Activated CD8-positive, alpha-beta memory T cell treated with anti-CD3 and anti-CD28 coated beads, Interleukin-2, amount 10 ng/mL, durations not matched to agents 7 days and 5 days (primary cell): Measurements from ENCODE around the gene MMP1. TPM values are rescaled to one million over a fixed set of nuclear protein-coding genes. Genes with fewer than 3 reads are reported as not detected.

ENCODE experiments used
- ATAC-seq: fragments of 150-1000 bp; cut with Tn5 transposase; one replicate; pipeline ENCODE4 v1.10.0; 2021; ENCODE audit warnings: moderate library complexity
- CTCF ChIA-PET: fragments of 350-600 bp; sonication (Branson Sonifier 250); formaldehyde crosslinking; loops from one replicate; lab custom pipeline; 2021; ENCODE audit warnings: antibody characterized with exemption; lab: Charles Lee
- DNase-seq: peaks from one replicate; pipeline ENCODE4 v3.0.0-alpha.2; 2020
- H3K27ac Mint-ChIP-seq: one replicate; pipeline ENCODE4 v1.8.0; 2021; ENCODE audit warnings: mild to moderate bottlenecking, mixed read lengths
- H3K27me3 Mint-ChIP-seq: one replicate; pipeline ENCODE4 v1.8.0; 2021; ENCODE audit warnings: mixed read lengths
- H3K36me3 Mint-ChIP-seq: one replicate; pipeline ENCODE4 v1.8.0; 2021; ENCODE audit warnings: mild to moderate bottlenecking, mixed read lengths
- H3K4me1 Mint-ChIP-seq: one replicate; pipeline ENCODE4 v1.8.0; 2021; ENCODE audit warnings: mixed read lengths
- H3K4me3 Mint-ChIP-seq: one replicate; pipeline ENCODE4 v1.8.0; 2021; ENCODE audit warnings: mild to moderate bottlenecking, moderate library complexity, mixed read lengths
- H3K9me3 Mint-ChIP-seq: one replicate; pipeline ENCODE4 v1.8.0; 2022; ENCODE audit warnings: low read depth, mixed read lengths
- total RNA-seq, 2 experiments: library from RNA; stranded (reverse); gene quantifications; one replicate each; pipeline ENCODE4 v1.2.3, GENCODE V29; 2021

Gene MMP1
- total RNA-seq, 2 experiments from 2014 or later, result not detected

DNA sequence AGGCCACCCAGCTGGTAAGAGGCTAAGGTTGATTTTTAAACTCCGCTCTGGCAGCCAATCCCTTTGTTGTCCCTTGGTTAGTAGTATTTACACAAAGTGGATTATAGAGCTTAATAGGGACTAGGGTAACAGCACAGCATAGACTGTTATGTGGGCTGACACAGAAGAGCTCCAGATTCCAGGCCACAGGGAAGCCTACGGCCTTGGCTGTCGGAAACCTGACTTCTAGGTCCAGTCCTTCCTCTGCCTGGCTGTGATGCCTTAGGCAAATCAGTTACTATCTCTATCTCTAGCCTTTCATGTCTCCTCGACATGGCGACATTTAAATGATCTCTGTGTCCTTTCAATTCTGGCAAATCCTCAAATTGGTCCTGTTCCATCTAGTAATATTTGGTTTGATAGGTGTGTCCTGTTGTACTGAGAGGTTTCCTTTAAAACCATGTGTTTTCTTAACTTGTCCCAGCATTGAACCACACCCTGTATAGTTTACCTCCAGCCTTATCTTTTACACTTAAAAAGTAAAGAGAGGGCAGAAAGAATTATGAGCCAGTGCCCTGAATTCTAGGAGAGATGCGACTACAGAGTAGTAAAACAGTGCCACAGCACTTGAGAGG is 4.2 kb downstream of the MMP1 start:
- Mint-ChIP-seq H3K9me3 (no peaks in the 10 kb centered on the region), H3K36me3 (no peaks in the 10 kb centered on the region), H3K27me3 (no peaks in the 10 kb centered on the region), H3K4me3 (no peak overlapping the region), H3K4me1 (no peaks in the 10 kb centered on the region), H3K27ac (no peak overlapping the region)
- ATAC-seq (no peak), DNase-seq (no peak)
- CTCF ChIA-PET, result no interaction called here

DNA sequence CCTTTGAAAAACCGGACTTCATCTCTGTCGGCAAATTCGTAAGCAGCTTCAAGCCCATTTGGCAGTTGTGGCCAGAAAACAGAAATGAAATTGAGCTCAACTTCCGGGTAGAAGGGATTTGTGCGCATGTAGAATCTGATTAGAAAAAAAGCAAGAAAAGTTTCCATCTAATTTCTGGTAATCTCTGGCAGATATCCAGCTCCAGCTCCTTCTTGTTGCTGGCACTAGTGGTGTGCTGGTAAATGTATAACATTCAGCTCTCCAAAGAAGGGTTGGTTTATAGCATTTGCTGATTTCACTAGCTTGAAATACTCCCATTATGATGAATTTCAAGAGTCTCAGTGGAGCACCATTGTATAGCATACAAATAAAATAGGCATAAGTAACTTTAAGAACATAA is 5.4 kb downstream of the MMP1 start:
- ATAC-seq (no peak), DNase-seq (no peak)
- H3K36me3 Mint-ChIP-seq, result no peaks in the 10 kb centered on the region
- no peak overlapping the region for H3K4me3 Mint-ChIP-seq
- H3K27ac Mint-ChIP-seq, result no peak overlapping the region
- CTCF ChIA-PET, result interaction anchor here (1.1 kb wide), 1 partner anchor 31 kb away, joined by 6 read pairs; no protein-coding TSS in a partner anchor
- no peaks in the 10 kb centered on the region for H3K27me3 Mint-ChIP-seq
- H3K9me3 Mint-ChIP-seq, result no peaks in the 10 kb centered on the region
- no peaks in the 10 kb centered on the region for H3K4me1 Mint-ChIP-seq

DNA sequence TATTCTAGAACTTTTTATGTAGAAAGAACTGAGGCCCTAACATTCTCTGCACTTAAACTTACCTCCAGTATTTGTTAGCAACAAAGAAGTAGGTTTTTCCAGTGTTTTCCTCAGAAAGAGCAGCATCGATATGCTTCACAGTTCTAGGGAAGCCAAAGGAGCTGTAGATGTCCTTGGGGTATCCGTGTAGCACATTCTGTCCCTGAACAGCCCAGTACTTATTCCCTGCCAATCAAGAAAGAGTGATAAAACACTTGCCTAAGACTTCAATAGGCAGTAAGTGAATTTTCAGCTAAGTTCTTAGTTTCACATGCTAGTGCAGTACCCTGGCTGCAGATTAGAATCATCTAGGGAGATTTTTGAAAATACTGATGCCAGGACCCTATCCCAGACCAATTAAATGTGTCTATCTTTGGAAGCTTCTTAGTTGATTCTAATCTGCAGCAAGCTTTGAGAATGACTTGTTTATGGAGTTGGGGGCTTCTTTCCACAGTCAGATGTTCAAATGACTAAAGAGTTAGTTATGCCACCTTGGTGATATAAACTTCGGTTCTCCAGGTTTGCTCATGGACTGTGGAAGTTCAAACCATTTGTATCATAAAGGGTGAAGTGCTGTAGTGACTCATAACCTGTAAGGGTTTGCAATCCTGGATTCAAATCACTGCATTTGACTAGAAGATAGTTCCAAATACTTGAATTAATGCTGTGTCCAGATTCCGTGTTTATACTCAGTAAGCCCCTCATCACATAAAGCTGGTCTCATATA is 6.5 kb downstream of the MMP1 start:
- CTCF ChIA-PET, result no interaction called here
- Mint-ChIP-seq H3K4me3 (no peak overlapping the region), H3K4me1 (no peaks in the 10 kb centered on the region), H3K27me3 (no peaks in the 10 kb centered on the region), H3K9me3 (no peaks in the 10 kb centered on the region), H3K27ac (no peak overlapping the region), H3K36me3 (no peaks in the 10 kb centered on the region)
- DNase-seq, result no peak
- ATAC-seq, result no peak

DNA sequence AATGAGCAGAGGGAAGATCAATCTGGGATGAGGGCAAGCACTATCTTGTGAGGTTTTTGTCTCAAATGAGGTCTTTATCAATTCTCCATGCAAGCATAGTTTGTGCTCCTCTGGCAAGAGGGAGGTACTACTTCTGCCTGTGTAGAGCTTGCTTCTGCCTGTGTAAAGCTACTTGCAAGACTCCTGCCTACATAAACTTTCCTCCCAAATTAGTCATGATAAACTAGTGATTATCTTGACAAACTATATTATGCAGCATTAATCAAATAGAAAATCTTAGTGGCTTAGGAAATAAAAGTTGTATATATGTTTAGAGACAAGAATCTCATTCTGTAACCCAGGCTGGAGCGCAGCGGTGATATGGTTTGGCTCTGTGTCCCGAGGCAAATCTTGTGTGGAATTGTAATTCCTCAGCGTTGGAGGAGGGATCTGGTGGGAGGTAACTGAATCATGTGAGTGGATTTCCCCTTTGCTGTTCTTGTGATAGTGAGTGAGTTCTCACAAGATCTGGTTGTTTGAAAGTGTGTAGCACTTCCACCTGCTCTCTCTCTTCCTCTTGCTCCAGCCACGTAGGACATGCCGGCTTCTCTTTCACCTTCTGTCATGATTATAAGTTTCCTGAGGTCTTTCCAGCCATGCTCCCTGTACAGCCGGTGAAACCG is 9.5 kb downstream of the MMP1 start:
- no peak for DNase-seq
- Mint-ChIP-seq H3K4me3 (no peak overlapping the region), H3K9me3 (no peaks in the 10 kb centered on the region), H3K27me3 (no peaks in the 10 kb centered on the region), H3K27ac (no peak overlapping the region), H3K36me3 (no peaks in the 10 kb centered on the region), H3K4me1 (no peaks in the 10 kb centered on the region)
- ATAC-seq, result no peak
- CTCF ChIA-PET, result no interaction called here

DNA sequence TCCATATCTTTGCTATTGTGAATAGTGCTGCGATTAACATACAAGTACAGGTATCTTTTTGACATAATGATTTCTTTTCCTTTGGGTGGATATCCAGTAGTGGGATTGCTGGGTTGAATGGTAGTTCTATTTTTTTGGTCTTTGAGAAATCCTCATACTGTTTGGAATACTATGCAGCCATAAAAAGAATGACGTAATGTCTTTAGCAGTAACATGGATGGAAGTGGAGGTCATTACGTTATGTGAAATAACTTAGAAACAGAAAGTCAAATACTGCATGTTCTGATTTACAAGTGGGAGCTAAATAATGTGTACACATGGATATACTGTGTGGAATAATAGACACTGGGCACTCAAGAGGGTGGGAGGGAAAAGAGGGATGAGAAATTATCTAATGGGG is 13.6 kb downstream of the MMP1 start:
- H3K27ac Mint-ChIP-seq, result no peak overlapping the region
- H3K36me3 Mint-ChIP-seq, result no peaks in the 10 kb centered on the region
- peaks cover 13% of the 10 kb centered on the region for H3K27me3 Mint-ChIP-seq
- DNase-seq, result no peak
- CTCF ChIA-PET, result no interaction called here
- ATAC-seq, result no peak
- H3K9me3 Mint-ChIP-seq, result no peaks in the 10 kb centered on the region
- H3K4me3 Mint-ChIP-seq, result no peak overlapping the region
- no peaks in the 10 kb centered on the region for H3K4me1 Mint-ChIP-seq

DNA sequence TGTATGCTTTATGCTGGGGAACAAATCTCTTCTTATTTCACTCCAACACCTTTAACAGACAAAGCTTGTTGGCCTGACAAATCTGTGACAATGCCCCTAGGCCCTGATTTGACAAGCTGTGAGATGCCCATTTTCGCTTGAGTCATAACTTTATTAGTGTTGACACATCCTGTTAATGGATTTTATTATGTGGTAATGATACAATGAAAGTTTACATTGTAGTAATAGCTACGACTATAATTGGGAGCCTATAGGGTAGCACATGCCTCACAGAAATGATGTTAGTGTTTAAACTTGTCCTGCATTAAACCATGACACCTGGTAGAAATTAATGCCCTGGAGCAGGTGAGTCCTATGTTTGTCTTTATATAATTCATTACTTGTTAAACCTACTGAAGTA is 14.2 kb downstream of the MMP1 start:
- ATAC-seq (no peak), DNase-seq (no peak)
- CTCF ChIA-PET, result no interaction called here
- H3K27ac Mint-ChIP-seq, result no peak overlapping the region
- H3K4me3 Mint-ChIP-seq, result no peak overlapping the region
- H3K4me1 Mint-ChIP-seq, result no peaks in the 10 kb centered on the region
- peaks cover 17% of the 10 kb centered on the region for H3K27me3 Mint-ChIP-seq
- H3K36me3 Mint-ChIP-seq, result no peaks in the 10 kb centered on the region
- H3K9me3 Mint-ChIP-seq, result no peaks in the 10 kb centered on the region

DNA sequence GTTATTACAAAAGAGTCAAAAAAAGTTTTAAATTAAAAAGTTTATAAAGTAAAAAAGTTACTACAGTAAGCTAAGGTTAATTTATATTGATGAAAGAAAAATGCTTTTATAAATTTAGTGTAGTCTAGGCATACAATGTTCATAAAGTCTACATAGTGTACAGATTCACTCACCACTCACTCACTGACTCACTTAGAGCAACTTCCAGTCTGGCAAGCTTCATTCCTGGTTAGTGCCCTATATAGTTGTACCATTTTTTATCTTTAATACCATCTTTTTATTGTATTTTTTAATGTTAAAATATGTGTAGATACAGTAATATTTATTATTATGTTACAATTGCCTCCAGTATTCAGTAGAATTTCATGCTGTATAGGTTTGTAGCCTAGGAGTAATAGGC is 14.9 kb downstream of the MMP1 start:
- ATAC-seq (no peak), DNase-seq (no peak)
- no peaks in the 10 kb centered on the region for H3K36me3 Mint-ChIP-seq
- H3K27ac Mint-ChIP-seq, result no peak overlapping the region
- CTCF ChIA-PET, result no interaction called here
- no peaks in the 10 kb centered on the region for H3K4me1 Mint-ChIP-seq
- H3K27me3 Mint-ChIP-seq, result peaks cover 21% of the 10 kb centered on the region
- no peak overlapping the region for H3K4me3 Mint-ChIP-seq
- no peaks in the 10 kb centered on the region for H3K9me3 Mint-ChIP-seq

DNA sequence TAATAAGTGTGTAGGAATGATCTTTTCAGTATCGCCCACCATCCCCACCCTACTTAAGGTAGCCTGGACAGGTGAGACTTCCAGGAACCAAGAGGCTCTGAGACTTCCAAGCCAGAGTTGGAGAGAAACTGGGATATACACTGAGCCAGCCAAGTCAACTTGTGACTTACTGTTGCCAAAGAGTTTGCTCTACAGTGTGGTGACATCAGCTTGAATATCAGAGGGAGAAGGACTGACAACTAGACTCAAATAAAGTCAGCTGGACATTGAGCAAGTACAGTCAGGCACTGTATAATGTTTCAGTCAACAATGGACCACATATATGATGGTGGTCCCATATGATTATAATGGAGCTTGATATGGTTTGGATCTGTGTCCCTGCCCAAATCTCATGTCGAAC is 16.3 kb downstream of the MMP1 start:
- H3K4me1 Mint-ChIP-seq, result no peaks in the 10 kb centered on the region
- CTCF ChIA-PET, result no interaction called here
- no peak overlapping the region for H3K27ac Mint-ChIP-seq
- H3K9me3 Mint-ChIP-seq, result no peaks in the 10 kb centered on the region
- H3K36me3 Mint-ChIP-seq, result no peaks in the 10 kb centered on the region
- H3K4me3 Mint-ChIP-seq, result no peak overlapping the region
- peaks cover 21% of the 10 kb centered on the region for H3K27me3 Mint-ChIP-seq
- no peak for ATAC-seq
- DNase-seq, result no peak

DNA sequence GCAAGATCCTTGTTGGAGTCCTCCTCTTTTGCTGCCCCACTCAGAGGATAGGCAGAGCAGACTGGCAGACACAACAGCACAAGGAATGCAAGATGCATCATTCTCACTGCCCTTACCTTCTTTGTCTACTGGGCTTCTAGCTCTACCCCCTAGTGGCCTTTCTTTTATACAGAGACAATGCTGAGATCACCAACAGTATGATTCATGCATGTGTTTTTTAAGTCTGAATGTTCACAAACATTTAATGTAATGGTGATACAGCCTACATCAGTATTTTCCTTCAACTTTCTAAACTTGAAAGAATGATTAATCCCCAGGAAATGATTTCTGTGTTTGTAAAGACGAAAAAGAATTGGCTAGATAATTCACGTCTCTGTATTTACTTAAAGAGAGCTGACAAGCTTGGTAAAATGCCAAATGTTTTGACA is 17.5 kb downstream of the MMP1 start, which contains the start of gene MMP10:
TSS of gene MMP10 (minus strand) at position 138 of the 428 bp plus-strand sequence. CDS start at position 101, 37 bp downstream.
- CTCF ChIA-PET, result no interaction called here
- no peaks in the 10 kb centered on the region for H3K9me3 Mint-ChIP-seq
- H3K27me3 Mint-ChIP-seq, result peaks cover 21% of the 10 kb centered on the region
- DNase-seq (no peak), ATAC-seq (no peak)
- H3K4me3 Mint-ChIP-seq, result no peak within 1 kb of the TSS
- no peaks in the 10 kb centered on the region for H3K36me3 Mint-ChIP-seq
- no peaks in the 10 kb centered on the region for H3K4me1 Mint-ChIP-seq
- H3K27ac Mint-ChIP-seq, result no peak within 1 kb of the TSS

DNA sequence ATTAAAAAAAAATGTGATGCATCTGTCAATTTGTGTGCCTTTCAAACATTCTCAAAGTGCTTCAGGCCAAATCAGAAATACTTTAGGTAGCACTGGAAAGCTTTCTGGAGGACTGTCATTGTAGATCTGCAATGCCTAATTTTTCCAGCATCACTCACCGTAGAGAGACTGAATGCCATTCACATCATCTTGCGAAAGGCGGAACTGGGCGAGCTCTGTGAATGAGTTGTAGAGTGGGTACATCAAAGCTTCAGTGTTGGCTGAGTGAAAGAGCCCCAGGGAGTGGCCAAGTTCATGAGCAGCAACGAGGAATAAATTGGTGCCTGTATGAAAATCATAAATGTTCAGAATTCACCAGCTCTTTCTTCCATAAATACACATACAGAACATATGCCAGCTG is 21.5 kb downstream of the MMP1 start:
- no peaks in the 10 kb centered on the region for H3K36me3 Mint-ChIP-seq
- no peaks in the 10 kb centered on the region for H3K4me1 Mint-ChIP-seq
- DNase-seq (no peak), ATAC-seq (no peak)
- no peak overlapping the region for H3K4me3 Mint-ChIP-seq
- CTCF ChIA-PET, result no interaction called here
- no peak overlapping the region for H3K27ac Mint-ChIP-seq
- no peaks in the 10 kb centered on the region for H3K9me3 Mint-ChIP-seq
- peaks cover 21% of the 10 kb centered on the region for H3K27me3 Mint-ChIP-seq

DNA sequence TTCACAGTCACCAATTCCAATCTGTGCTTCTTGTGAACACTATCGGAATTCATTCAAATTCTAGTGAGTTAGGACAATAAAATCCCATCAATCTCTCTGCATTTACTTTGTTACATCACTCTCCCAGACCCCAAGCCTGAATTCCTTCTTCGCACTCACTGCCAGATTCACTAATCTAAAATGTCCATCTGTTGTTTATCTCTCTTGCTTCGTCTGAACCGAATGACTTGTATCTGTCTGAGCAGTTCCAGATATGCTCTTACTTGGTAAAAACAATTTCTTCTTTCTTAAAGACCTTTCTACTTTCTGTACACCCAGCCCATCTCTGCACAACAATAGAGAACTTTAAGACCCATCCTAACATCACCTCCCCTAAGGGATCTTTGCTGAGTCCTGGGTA is 24.6 kb downstream of the MMP1 start:
- ATAC-seq, result no peak
- CTCF ChIA-PET, result no interaction called here
- Mint-ChIP-seq H3K9me3 (no peaks in the 10 kb centered on the region), H3K4me3 (no peak overlapping the region), H3K27ac (no peak overlapping the region), H3K36me3 (no peaks in the 10 kb centered on the region), H3K27me3 (peaks cover under 1% of the 10 kb centered on the region), H3K4me1 (no peaks in the 10 kb centered on the region)
- DNase-seq, result no peak

DNA sequence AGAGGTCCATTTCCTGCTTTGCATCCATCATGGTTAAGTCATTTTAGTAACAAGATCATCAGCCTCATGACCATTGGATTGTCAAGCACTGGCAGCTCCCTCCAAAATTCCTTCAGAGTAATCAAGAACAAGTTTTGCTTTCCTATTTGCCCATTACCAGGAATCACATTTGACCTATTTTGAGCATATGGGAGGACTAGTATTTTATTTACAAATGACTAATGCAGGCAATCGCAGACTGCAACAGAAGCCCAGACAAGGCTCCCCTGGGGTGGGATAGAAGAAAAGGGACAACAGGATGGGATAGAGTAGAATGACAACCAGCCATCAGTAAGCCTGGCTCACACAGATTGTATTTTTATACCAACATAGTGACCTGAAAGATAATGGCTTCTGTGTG is 26.6 kb downstream of the MMP1 start:
- Mint-ChIP-seq H3K36me3 (no peaks in the 10 kb centered on the region), H3K27me3 (no peaks in the 10 kb centered on the region), H3K27ac (no peak overlapping the region), H3K9me3 (no peaks in the 10 kb centered on the region), H3K4me3 (no peak overlapping the region), H3K4me1 (no peaks in the 10 kb centered on the region)
- CTCF ChIA-PET, result no interaction called here
- DNase-seq (no peak), ATAC-seq (no peak)

DNA sequence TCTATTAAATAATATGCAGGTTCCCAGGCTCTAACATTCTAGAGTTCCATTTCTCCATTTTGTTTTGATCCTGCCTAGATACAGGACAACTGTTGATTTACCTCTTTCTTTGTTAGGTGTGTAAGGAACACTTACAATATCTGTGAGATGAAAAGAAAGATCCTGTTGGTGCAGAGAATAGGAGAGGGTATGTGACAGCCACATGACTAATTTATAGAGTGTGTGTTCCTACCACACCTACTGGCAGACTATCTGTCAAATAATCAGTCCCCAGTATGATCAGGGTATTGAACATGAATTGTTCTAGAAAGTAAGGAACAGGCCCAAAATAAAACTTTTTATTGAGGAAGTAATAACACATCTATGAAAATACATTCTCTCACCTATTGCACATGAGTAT is 27.8 kb downstream of the MMP1 start:
- CTCF ChIA-PET, result no interaction called here
- Mint-ChIP-seq H3K27me3 (no peaks in the 10 kb centered on the region), H3K9me3 (no peaks in the 10 kb centered on the region), H3K27ac (no peak overlapping the region), H3K36me3 (no peaks in the 10 kb centered on the region), H3K4me1 (no peaks in the 10 kb centered on the region), H3K4me3 (no peak overlapping the region)
- DNase-seq, result no peak
- ATAC-seq, result no peak

DNA sequence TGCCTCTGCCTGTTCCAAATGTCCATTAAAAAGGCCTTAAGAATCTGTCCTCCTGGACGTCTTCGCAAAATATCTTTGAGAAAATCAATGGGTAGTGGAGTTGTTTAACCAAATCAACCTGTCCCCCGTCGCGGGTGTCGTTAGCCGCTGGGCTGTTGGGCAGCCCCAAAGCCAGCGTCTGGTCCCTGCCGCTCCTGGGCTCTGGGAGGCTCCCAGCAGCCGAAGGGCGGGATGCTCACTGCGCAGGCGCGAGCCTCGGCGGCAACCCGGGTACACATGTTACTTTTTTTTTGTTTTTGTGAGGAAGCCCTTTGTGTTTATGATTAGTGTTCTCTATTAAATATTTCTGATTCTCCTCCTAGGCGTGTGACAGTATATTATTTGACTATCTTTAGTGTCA is 30.2 kb downstream of the MMP1 start:
- H3K36me3 Mint-ChIP-seq, result no peaks in the 10 kb centered on the region
- no peak overlapping the region for H3K4me3 Mint-ChIP-seq
- no peaks in the 10 kb centered on the region for H3K9me3 Mint-ChIP-seq
- no peak for DNase-seq
- H3K4me1 Mint-ChIP-seq, result no peaks in the 10 kb centered on the region
- CTCF ChIA-PET, result no interaction called here
- H3K27me3 Mint-ChIP-seq, result no peaks in the 10 kb centered on the region
- ATAC-seq, result no peak
- no peak overlapping the region for H3K27ac Mint-ChIP-seq
